Right renal cortex interstitium (tissue), 3 donors: Measurements from ENCODE around the gene KIF11. TPM values are rescaled to one million over a fixed set of nuclear protein-coding genes. Genes with fewer than 3 reads are reported as not detected.

Experiments used
- DNase-seq, 3 donors: peaks; one replicate each; pipeline ENCODE4 v3.0.0-alpha.2; 2013; ENCODE audit warnings: low read depth in 3 of 3, low spot score in 2 of 3
- polyA plus RNA-seq, 3 donors: library from polyadenylated mRNA; unstranded; fragments of 120-200 nt; gene quantifications; one replicate each; pipeline ENCODE4 v1.2.1, GENCODE V29; 2013; ENCODE audit not compliant: insufficient read length in 3 of 3

Gene KIF11
- polyA plus RNA-seq, 3 donors, result 31.8 to 36.9 (median 35.1) TPM

DNA sequence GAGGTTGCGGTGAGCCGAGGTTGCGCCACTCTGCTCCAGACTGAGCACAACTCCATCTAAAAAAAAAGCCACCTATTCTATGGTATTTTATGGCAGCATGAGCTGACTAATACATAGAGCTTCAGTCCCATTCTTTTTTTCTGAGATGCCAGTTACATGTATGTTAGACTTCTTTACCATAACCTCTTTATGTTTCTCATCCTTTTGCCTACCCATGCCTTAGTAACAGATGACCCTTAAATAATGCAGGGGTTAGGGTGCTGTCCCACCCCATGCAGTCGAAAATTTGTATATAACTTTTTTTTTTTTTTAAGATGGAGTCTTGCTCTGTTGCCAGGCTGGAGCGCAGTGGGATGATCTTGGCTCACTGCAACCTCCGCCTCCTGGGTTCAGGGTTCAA, 74.1 kb downstream of the KIF11 start:
- DNase-seq, result no peak

DNA sequence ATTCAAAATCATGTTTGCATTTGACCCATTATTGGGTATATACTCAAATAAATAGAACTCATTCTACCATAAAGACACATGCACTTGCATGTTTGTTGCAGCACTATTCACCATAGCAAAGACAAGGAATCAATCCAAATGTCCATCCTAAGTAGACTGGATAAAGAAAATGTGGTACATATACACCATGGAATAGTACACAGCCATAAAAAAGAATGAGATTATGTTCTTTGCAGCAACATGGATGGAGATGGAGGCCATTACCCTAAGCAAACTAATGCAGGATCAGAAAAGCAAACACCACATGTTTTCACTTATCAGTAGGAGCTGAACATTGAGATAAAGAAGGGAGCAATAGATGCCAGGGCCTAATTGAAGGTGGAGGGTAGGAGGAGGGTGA, 84.8 kb downstream of the KIF11 start:
- no peak for DNase-seq

DNA sequence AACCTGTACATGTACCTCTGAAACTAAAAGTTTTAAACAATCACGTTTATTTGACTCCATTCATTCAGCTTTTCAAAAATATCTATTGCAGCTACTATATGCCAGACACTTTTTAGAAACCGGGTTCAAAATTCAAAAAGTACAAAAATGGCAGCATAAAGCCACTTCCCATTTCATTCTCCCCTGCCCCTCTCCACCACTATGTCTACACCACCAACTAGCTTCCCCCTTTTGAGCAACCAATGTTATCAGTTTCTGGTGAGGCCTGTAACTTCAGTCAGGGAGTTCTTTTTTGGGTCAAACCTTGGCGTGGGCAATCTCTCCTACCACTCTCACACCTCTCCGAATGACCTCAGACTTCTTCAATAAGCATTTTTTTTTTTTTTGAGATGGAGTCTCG, 85.3 kb downstream of the KIF11 start:
- no peak for DNase-seq

DNA sequence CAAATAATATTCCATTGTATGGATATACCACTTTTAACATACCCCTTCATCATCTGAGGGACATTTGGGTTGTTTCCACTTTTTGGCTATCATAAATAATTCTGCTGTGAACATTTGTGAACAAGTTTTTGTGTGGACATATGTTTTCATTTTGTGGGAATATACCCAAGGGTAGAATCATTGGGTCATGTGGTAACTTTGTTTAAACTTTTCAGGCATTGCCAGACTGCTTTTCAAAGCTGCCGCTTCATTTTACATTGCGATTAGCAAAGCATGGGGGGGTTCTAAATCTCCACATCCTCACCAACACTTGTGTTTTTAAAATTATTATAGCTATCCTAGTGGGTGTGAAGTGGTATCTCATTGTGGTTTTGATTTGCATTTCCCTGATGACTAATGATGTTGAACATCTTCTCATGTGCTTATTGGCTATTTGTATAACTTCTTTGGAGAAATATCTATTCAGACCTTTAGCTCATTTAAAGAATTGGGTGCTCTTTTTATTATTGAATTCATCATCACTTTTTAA, 88.4 kb downstream of the KIF11 start:
- DNase-seq, result no peak

DNA sequence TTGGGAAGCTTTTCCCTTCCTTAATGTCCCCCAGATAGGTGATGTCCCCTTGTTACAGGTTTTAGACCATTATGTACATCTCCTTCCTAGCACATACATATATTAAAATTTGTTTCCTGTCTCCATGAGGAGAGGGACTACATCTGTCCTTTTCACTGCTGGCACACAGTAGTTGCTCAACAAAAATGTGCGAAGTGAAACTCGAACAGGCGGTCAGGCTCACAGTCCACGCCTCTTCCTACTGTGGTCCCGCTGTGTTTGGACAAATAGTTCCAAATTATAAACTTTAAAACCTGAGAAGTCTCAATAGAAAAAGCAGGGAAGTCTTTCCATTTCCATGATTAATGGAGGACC, 95.6 kb downstream of the KIF11 start:
- DNase-seq, result no peak

DNA sequence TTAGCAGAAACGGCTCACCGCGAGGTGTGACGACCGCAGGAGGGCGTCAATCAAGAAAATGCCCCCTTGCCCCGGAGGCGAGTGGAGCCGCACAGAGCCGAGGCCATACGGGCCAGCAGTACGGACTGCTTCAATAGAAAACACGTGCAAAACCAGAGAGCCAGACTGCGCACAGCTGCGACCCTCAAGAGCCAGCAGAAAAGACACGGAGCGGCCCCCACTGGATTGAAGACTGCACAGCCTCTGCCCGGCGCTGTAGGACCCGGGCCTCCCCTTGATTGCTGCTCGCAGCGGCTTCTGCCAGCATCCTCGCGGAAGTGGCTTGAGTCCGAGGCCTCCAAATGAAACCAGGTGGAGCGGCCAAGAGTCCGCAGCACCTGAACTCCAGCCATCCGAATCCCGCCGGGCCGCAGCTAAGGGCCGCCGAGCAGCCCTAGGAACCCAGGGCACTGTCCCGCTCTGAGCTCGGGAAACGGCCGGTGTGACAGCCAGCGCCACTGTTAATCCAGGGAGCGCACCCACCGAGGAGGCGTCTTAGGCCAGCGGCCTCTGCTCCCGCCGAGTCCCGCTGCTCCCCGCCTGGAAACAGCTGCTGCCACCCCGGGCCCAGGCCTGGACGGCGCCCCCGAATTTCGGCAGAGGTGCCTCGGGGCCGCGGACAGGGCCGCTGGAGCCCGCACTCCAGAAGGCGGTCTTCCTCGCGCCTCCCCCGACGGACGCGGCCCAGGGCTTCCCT, 96.2 kb downstream of the KIF11 start:
- DNase-seq, result no peak

DNA sequence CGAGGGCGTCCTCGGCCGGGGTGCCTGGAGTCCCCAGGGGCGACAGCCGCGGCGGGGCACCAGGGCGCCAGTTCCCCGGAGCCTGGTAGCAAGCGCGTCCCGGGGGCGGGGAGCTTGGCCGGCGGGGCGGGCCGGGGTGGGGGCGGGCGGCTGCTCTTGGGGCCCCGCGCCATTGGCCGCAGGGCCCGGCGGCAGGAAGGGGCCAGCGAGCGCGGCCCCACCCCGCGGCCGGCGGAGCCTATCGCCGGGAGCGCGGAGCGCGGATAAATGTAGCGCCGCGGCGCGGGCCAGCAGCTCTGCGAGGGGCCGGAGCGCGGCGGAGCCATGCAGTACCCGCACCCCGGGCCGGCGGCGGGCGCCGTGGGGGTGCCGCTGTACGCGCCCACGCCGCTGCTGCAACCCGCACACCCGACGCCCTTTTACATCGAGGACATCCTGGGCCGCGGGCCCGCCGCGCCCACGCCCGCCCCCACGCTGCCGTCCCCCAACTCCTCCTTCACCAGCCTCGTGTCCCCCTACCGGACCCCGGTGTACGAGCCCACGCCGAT, 96.8 kb downstream of the KIF11 start, which contains the start of gene HHEX:
TSS of gene HHEX (plus strand) at position 293 of the 548 bp plus-strand sequence. CDS start at position 325, 32 bp downstream.
- DNase-seq, result no peak

DNA sequence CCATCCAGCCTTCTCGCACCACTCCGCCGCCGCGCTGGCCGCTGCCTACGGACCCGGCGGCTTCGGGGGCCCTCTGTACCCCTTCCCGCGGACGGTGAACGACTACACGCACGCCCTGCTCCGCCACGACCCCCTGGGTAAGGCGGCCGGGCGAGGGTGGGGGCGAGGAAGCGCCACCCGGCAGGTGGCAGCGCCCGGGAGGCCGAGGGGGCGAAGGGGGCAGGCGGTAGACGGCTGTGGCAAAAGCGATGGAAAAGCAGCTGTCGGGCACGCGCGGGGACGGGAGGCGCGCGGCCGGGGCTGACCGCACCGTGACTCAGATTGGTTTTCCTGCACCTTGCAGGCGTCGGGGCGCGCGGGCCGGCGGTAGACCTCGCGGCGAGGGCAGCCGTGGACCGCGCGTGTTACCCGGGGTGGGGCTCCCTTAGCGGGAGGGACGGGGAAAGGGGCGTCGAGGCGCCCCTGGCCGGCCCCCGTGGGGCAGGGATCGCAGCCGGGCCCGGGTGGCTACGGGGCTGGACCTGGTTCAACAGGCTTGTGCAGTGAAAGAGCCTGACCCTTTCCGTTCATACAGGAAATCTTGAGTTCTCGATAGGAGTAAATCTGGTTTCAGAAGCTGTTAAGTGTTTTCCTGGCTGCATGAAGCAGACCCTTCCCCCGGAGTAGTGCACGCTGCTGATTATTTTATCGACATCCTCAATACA, 97.4 kb downstream of the KIF11 start:
- no peak for DNase-seq

DNA sequence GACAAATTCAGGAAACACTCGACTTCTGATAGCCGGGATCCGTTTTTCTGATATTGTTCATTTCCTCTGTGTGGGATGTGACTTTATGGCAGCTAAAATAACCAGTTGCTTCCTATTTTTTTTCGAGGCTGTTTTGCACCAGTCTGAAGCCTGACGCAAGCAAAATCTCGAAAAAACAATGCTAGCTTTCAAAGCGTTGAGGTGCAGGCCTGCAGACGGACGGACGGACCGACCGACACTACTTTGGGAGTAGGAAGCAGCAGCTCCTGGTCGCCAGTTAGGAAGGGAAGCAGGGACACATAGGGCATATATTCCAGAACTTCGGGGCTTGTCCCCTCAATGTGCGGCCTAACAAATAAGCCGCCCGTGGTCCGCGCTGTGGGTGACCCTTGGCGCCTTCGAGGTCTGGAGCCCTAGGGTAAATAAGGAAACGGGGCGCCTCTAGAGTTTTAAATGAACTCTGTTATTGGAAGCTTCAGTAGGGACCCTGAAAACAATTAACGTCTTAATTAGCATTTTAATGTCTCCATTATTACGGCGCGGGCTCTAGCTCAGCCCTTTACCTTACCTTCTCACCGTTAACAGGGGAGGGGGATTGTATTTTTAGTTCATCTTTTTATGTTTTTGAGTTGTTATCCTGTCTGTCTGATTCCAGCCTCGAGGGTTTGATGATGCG, 98.1 kb downstream of the KIF11 start:
- no peak for DNase-seq

DNA sequence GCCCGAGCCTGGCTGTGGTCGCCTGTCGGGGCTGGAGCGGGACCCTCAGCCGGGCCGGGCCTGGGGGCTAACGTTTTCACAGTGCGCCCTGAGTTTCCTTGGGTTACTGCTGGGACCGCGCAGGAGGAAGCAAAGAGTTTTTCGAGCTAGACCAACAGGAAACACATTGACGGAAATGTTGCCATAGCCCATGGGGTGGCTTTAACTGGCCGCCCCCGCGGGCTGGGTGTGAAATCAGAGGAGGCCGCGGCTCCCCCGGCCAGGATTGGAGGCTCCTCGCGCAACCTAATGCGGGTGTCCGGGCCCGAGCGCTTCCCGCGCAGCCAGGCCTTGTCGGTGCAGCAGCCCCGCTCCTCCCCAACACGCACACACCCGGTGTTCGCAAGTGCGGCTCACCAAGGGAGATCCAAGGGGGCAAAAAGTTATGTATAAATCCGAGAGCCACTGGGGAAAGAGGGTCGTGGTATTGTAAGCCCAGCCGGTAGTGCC, 98.7 kb downstream of the KIF11 start:
- DNase-seq, result no peak

DNA sequence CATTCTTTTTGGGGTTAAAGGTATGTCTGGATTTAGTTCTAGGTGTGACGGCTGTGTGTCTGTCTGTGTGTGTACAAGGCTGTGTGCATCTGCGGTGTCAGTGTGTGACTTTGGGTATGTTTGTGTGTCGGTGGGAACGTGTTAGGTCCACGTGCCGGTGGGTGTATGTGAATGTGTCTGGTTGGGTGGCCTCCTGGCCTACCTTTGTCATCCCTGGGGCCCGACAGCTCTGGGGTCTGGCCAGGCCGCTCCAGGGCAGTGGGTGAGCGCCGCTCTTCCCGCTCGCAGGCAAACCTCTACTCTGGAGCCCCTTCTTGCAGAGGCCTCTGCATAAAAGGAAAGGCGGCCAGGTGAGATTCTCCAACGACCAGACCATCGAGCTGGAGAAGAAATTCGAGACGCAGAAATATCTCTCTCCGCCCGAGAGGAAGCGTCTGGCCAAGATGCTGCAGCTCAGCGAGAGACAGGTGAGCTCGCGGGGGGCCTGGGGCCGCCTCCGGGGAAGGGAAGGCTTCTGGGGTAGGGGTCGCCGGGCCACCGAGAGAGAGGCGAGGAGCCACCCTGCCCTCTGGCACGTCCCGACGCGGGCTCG, 99.2 kb downstream of the KIF11 start:
- DNase-seq, result no peak

DNA sequence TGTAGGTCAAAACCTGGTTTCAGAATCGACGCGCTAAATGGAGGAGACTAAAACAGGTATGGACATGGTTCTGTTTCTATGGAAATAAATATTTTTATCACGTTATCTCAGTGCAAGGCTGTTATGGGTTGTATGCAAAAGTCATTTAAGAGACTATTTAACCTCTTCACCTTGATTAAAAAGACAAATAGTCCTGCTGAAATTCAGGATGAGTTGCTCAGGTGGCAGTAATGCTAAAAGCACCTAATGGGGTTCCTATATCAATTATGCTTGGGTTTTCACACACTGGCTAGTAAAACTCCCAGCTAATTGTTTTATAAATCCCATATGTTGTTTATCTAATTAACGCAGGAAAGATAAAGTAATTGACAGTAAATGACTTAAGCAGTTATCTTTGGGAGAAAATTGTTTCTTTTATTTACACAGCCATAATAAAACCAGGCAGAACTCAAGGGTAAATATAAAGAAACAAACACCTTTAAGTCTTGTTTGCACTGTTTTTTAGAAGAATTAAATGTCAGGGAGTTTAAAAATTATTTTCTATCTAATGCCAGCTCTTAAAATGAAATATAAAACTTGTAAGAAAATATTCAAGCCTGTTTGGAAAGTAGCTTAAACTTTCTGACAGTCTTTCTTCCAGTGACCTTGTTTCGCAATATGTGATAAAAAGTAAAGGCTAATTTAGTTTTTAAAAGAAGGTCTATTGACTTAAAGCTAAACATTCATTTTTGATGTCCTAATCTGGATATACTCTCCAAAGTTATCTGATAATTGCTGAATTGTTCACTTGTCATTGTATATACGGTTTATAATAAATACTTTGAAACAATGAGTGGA, 100.0 kb downstream of the KIF11 start:
- DNase-seq, result no peak

DNA sequence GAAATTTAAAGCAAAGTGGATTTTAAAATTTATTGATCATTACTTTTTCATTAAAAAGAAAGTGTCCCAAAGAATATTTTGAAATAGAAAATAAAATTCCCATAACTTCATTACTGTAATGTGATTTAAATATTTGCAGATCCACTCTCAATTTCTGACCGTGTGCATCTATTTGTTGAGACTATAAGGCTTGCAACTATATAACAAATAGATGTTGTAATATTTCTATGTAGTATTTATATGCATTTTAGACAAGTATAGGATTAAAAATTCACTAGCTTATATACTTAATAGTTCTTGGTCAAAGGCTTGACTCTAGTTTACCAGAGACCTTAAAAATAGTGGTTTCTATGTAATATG, 100.6 kb downstream of the KIF11 start:
- DNase-seq, result no peak

DNA sequence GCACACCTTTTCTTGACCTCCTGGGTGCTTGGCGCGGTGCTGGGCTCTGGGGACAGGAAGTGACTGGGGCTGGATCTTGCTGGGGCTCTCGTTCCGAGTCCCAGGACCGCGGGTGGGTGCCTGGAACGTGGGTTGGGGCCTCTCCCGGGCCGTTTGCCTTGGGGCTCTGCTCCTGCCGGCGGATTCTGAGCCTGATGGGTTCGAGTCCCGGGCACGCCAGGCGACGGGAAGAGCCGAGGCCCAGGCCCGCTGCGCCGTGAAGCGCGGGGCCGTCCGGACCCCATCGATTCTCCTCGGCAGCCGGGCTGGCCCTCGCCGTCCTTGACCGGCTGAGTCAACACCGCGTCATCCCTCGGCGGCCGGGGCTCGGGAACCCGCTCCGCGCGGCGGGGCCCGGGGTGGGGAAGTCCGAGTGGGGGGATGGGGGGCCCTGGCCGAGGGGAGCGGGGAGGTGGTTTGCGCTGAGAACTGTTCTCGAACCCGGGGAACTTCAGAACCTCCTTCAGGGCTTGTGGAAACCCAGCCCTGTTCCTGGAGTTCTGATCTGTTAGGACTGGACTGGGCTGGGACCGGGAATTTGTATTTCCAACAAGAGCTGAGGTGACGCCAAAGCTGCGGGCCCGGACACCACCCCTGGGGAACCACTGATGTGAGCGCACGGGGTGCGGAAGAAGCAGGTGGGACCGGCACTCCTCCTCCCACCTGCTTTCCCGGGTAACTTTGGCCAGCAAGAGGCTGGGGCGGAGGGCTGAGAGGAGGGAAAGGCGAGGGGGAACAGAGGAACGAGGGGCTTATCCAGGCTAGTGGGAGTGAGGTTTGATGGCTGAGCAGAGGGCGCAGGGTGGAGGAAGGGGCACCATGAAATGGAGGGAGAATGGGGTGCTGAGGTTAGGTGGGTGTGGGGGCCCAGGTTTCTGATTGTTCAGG, 103.0 kb downstream of the KIF11 start:
- DNase-seq, result no peak

DNA sequence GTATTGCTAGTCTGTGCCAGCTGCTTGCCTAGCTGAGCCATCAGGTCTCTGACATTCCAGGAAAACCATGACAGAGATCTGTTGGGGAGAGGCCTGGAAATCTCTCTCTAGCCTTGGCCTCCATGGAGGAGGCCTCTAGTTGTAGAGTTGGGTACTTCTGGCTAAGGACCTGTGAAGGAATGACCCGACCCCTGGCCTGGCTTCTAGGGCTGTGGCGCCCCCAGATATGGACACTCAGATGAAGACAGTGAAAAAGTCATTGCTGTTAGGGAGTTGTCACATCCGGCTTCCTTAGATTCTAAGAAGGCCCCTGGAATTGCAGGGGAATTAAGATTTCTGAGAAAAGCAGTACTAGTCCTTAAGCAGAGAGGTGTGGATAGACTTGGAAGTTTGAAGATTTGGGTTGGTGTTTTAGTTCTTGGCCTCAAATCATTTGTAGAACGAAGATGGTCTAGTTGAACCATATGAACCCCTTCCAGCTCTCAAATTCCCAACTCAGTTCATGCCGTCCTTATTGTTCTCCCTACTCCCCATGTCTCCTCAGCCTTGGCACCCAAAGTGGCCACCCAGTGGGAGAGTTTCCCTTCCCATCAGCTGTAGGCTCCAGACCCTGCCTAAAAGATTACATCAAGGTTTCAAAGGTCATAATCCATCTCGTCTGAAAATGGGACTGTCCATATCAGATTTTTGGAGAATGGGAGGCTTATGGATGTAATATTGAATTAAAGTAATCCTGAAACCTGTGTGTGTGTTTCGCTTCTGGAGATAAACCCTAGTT, 103.9 kb downstream of the KIF11 start:
- no peak for DNase-seq

DNA sequence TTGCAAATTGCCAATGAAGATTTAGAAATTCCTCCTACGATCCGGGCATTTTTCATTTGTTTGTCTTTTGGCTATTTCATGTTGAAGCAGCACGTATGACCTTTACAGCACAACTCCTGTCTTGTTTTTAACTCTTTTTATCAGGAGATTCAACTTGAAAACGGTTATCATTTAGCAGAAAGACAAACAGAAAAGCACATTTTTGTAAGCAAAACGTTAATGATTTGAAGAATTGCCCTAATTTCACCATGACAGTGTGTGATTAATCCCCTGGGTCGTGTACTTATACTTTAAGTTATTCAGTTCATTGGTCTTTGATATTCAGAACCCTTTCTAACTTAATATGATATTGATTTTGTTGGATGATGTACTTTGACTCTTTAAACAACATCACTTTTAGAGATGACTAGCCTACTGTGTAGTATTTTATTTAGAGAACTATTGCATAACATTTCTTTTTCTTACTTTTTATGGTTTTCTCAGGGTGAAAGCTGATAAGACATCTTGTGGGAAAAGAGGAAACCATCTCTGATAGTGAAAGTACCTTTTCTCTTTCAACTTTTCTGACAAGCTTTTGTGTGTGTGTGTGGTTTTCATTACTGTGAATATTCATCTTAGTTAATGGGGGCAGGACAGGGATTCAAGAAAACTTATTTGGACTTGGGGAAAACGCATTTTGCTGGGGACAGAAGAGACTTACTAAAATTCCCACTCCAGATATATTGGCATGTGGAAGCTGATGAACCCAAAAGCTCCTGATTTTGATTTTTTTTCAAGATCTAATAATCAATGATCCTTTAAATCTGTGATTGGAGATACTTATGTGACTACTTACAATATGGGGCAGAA, 105.0 kb downstream of the KIF11 start:
- DNase-seq, result no peak

DNA sequence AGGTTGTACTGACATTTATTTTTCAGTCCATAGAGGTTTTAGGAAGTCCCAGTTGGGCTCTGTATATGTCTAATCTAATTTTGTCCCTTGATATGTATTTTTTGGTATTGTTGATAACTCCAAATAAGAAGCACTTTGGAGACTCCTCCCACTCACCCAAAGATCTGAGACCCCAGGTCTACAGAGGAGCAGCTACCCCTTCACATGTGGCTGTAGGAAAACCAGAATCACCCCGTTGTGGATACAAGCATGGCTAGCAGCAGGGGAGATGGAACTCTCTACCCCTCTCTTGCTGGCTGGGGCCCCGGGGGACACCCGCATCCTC, 106.2 kb downstream of the KIF11 start:
- DNase-seq, result no peak
